Measurements from ENCODE around the gene NLRC5.

DNA sequence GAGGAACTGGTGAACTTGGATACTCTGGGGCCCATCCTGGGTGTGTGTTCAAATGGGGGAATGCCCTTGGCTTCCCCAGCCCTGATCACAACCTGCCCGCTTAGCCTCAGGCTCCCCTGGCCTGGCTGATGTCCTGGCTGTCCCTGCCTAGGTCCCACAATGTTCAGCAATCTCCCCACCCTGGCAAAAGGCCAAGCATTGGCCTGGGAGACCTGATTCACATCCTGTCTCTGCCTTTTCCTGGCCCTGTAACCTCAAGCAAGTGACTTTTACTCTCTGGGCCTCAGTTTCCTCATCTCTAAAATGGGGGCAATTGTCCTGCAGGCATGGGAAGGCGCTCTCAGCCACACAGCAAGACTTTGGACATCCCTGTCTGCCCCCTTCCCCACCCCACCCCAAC lies 117.4 kb downstream of the NLRC5 start:
- TF ChIP-seq REST (IDR thresholded peaks at IDR 0.05; ENCODE audit: insufficient read depth in 1 of 2, low read depth in 2 of 2, low read length in 2 of 2) (no peak), POLR2AphosphoS5 (IDR thresholded peaks at IDR 0.05; ENCODE audit: low read depth, low read length) (no peak), TAF1 (IDR thresholded peaks at IDR 0.05; ENCODE audit: borderline replicate concordance, insufficient read depth, low read length) (no peak), FOXP2 (optimal IDR thresholded peaks at IDR 0.05; ENCODE audit: borderline replicate concordance, extremely low read depth, extremely low read length, insufficient read depth) (no peak), SIN3A (IDR thresholded peaks at IDR 0.05; ENCODE audit: borderline replicate concordance, insufficient read depth, low read length) (no peak)
